ENCODE results near the gene RASSF8. TPM values are rescaled to one million over a fixed set of nuclear protein-coding genes. Genes with fewer than 3 reads are reported as not detected.

Gene RASSF8
- total RNA-seq, 1 experiment from 2014 or later: 51.2 TPM

GRCh38 chr12:26100666-26101349 lies 142.3 kb downstream of the RASSF8 start:
- ChIA-PET POLR2A (ENCODE audit: unreplicated experiment) (no interaction called here), CTCF (interaction anchor here (0.9 kb wide), 1 partner anchor 174 kb away, joined by 3 read pairs; no protein-coding TSS in a partner anchor)
- peak overlapping the region; percentile 9; the same call in 1 of the 2 replicates for H3K4me3 ChIP-seq (ENCODE audit: low read length)
- H4K20me1 ChIP-seq (ENCODE audit: low read length): no peaks in the 10 kb centered on the region
- H2AFZ ChIP-seq (ENCODE audit: low read length): peak overlapping the region; percentile 14; the same call in 1 of the 2 replicates
- peaks cover 41% of the 10 kb centered on the region for H3K4me1 ChIP-seq (ENCODE audit: insufficient read depth, low read length)
- no peak for DNase-seq
- H3K9me3 ChIP-seq (ENCODE audit: low read length): no peaks in the 10 kb centered on the region
- no peak for TF ChIP-seq CTCF (conservative IDR thresholded peaks at IDR 0.05; ENCODE audit: low read depth, low read length)
- no peak for TF ChIP-seq EZH2 (IDR thresholded peaks at IDR 0.05; ENCODE audit: low read length, unreplicated experiment)
- TF ChIP-seq EZH2phosphoT487 (IDR thresholded peaks at IDR 0.05; ENCODE audit: borderline replicate concordance, low read length): no peak
- peak overlapping the region; percentile 43 for H3K27ac ChIP-seq (ENCODE audit: low read length)
- BruUV-seq (replicated peaks): no TSS peak
- no peaks in the 10 kb centered on the region for H3K79me2 ChIP-seq (ENCODE audit: low read length)
- H3K27me3 ChIP-seq (ENCODE audit: low read length): no peaks in the 10 kb centered on the region
- peak overlapping the region; percentile 67 for H3K4me2 ChIP-seq (ENCODE audit: low read length)
- no peaks in the 10 kb centered on the region for H3F3A ChIP-seq (ENCODE audit: low read length, unreplicated experiment)
- ATAC-seq: no peak
- H3K9me2 ChIP-seq (replicated peaks; ENCODE audit: low read length): no peaks in the 10 kb centered on the region
- H3K36me3 ChIP-seq (ENCODE audit: low read depth, low read length): no peaks in the 10 kb centered on the region
- no peak overlapping the region; the same call in 1 of the 2 replicates for H3K9ac ChIP-seq (ENCODE audit: low read length)
- intact Hi-C loops (cut with micrococcal nuclease): no loop called here

- DNase-seq (peak; percentile 100), ATAC-seq (peak; percentile 75)
- TF ChIP-seq EZH2phosphoT487 (IDR thresholded peaks at IDR 0.05; ENCODE audit: borderline replicate concordance, low read length) (no peak), EZH2 (IDR thresholded peaks at IDR 0.05; ENCODE audit: low read length, unreplicated experiment) (no peak), CTCF (conservative IDR thresholded peaks at IDR 0.05; ENCODE audit: low read depth, low read length) (no peak)
- H3K9me2 ChIP-seq (replicated peaks; ENCODE audit: low read length): no peaks in the 10 kb centered on the region
- peak overlapping the region; percentile 14; the same call in 1 of the 2 replicates for H2AFZ ChIP-seq (ENCODE audit: low read length)
- BruUV-seq (replicated peaks): no TSS peak
- peaks cover 41% of the 10 kb centered on the region for H3K4me1 ChIP-seq (ENCODE audit: insufficient read depth, low read length)
- H3K27ac ChIP-seq (ENCODE audit: low read length): peak overlapping the region; percentile 43
- H3K9me3 ChIP-seq (ENCODE audit: low read length): no peaks in the 10 kb centered on the region
- H3F3A ChIP-seq (ENCODE audit: low read length, unreplicated experiment): no peaks in the 10 kb centered on the region
- H3K9ac ChIP-seq (ENCODE audit: low read length): no peak overlapping the region
- H3K4me2 ChIP-seq (ENCODE audit: low read length): peak overlapping the region; percentile 67
- H4K20me1 ChIP-seq (ENCODE audit: low read length): no peaks in the 10 kb centered on the region
- no peaks in the 10 kb centered on the region for H3K79me2 ChIP-seq (ENCODE audit: low read length)
- H3K36me3 ChIP-seq (ENCODE audit: low read depth, low read length): no peaks in the 10 kb centered on the region
- intact Hi-C loops (cut with micrococcal nuclease): no loop called here
- no peaks in the 10 kb centered on the region for H3K27me3 ChIP-seq (ENCODE audit: low read length)
- CTCF ChIA-PET: no interaction called here
- peak overlapping the region; percentile 9; the same call in 1 of the 2 replicates for H3K4me3 ChIP-seq (ENCODE audit: low read length)
- POLR2A ChIA-PET (ENCODE audit: unreplicated experiment): no interaction called here
Measured at GRCh38 chr12:26101350-26101734, 142.9 kb downstream of the RASSF8 start.

GRCh38 chr12:26101763-26102162 lies 143.3 kb downstream of the RASSF8 start:
- H3K4me3 ChIP-seq (ENCODE audit: low read length): no peak overlapping the region
- no peaks in the 10 kb centered on the region for H3K36me3 ChIP-seq (ENCODE audit: low read depth, low read length)
- H3K9ac ChIP-seq (ENCODE audit: low read length): no peak overlapping the region
- no peaks in the 10 kb centered on the region for H3F3A ChIP-seq (ENCODE audit: low read length, unreplicated experiment)
- POLR2A ChIA-PET (ENCODE audit: unreplicated experiment): no interaction called here
- peaks cover 39% of the 10 kb centered on the region for H3K4me1 ChIP-seq (ENCODE audit: insufficient read depth, low read length)
- H3K9me3 ChIP-seq (ENCODE audit: low read length): no peaks in the 10 kb centered on the region
- intact Hi-C loops (cut with micrococcal nuclease): no loop called here
- no peaks in the 10 kb centered on the region for H3K79me2 ChIP-seq (ENCODE audit: low read length)
- no TSS peak for BruUV-seq (replicated peaks)
- CTCF ChIA-PET: no interaction called here
- H3K27ac ChIP-seq (ENCODE audit: low read length): peak overlapping the region; percentile 9; the same call in 1 of the 2 replicates
- H4K20me1 ChIP-seq (ENCODE audit: low read length): no peaks in the 10 kb centered on the region
- DNase-seq (no peak), ATAC-seq (no peak)
- TF ChIP-seq EZH2phosphoT487 (IDR thresholded peaks at IDR 0.05; ENCODE audit: borderline replicate concordance, low read length) (no peak), EZH2 (IDR thresholded peaks at IDR 0.05; ENCODE audit: low read length, unreplicated experiment) (no peak), CTCF (conservative IDR thresholded peaks at IDR 0.05; ENCODE audit: low read depth, low read length) (no peak)
- no peaks in the 10 kb centered on the region for H3K27me3 ChIP-seq (ENCODE audit: low read length)
- no peaks in the 10 kb centered on the region for H3K9me2 ChIP-seq (replicated peaks; ENCODE audit: low read length)
- H2AFZ ChIP-seq (ENCODE audit: low read length): no peak overlapping the region
- H3K4me2 ChIP-seq (ENCODE audit: low read length): peak overlapping the region; percentile 67
